NOMO-1 (cell line): Measurements from ENCODE around the gene FRMPD2.
"Not testable (repeated sequence)": the region's sequence is repeated elsewhere in the genome, so short reads cannot be mapped to it uniquely, and the experiment has no call there.

ENCODE experiments used
- DNase-seq, 2 experiments: peaks; one replicate each; lab custom pipeline; 2025; ENCODE audit not compliant: unreplicated experiment in 2 of 2; lab: John Stamatoyannopoulos, UW

Gene FRMPD2

GRCh38 chr10:48253970-48254657, 20.4 kb downstream of the FRMPD2 start:
- DNase-seq = no peak

DNA sequence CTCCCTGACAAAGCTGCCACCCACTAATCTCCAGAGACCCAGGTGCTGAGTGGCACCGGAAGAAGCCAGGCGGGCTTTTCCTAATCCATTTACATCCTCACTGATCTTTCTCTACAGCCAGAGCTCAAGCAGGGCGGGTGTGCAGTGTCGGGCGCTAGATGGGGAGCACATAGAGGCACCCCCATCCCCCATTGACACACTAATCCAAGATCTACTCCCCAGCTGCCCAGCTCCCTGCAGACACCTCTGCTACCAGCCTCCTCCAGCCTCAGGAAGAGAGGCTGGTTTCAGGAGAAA, 22.2 kb downstream of the FRMPD2 start:
- no peak for DNase-seq

DNA sequence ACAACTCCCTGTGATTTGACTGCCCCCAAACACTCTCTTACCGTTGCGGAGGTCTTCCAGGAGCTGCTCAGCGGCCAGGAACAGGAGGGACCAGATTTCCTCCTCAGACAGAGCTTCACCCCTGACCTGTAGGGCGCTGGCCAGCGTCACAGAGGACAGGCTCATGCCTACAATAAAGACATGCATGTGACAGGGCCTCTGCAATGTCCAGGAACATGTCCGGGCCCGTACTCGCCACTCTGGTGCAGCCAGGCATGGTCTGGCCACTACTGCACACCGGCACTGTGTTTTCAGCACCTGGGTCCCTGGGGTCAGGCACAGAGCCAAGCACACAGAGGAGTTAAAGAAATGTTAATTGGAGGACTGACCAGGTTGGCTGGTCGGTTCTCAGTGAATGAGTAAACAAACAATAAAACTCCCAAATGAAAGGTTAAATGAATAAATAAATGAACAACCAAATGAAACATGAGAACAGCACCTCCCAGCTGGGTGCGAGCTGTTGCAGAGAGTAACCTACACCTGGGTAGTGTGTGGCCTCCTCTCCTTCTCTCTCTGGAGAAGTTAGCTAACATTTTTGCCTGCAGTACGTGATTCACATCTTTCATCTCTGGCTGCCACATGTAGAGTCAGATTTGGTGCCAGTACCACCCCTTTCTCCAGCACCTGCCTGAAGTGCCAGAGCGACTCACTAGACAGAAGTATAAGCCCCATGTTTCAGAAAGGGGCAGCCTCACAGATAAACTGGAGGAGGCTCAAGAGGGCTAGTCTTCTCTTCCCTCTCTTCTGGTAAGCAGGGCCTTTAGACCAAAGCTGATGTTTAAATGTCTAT, 22.8 kb downstream of the FRMPD2 start:
- DNase-seq = no peak

- no peak for DNase-seq
Measured at GRCh38 chr10:48251152-48251524, 23.4 kb downstream of the FRMPD2 start.

DNA sequence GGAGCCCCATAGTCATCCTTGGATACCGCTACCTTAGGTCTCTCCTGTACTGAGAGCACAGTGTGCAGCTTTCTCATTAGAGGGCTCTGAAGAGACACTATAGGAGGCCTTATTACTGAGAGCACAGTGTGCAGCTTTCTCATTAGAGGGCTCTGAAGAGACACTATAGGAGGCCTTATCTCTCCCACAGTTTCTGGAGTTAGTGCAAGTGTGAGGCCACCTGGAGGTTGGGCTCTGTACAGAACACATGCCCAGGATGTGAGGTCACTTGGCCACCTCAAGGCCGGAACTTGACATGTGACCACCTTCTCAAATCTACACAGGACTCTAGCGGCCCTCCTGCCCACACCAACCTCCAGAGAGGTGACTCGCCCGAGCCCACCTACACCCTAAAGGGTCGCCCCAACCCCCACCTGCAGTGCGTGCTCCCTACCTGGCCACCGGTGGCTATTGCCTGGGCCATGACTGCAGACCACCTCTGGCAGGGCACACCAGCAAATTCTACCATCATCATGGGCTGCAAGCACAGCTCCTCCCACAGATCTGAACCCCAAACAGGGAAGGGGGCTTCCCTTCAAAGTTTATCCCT, 24.6 kb downstream of the FRMPD2 start:
- no peak for DNase-seq

DNA sequence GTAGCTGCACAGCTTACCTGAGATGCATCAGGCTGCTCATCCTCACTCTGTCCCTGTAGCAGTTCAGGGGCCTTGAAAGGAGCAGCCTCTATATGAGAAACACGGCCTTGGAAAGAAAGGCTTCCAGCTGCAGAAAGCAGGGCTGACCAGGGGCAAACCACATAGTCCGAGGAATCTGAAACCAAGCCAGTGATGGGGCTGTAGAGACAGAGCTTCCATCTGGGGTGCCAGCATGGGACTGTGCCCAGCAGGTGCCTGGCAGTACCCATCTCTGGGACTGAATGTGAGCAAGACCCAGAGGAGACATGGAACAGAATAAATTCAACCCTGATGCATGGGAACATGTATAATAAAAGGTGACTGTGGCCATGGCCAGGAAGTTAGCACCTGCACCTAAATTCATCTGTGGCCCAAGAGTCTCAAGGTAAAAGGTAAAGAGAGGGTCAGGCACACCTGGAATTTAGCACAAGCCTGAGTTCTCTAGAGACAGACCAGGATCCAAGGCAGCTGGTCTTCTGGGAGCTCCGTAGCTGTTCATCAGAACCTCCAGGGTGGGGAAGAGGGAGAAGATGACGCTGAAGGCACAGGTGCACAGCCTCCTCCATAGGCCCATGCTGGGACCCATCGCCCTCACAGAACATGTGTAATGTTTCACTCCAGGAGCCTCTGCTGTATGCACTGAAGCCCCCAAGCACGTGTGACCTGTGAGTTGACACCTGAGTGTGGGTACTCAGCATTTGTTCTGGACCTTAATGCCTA, 25.3 kb downstream of the FRMPD2 start:
- no peak for DNase-seq

DNA sequence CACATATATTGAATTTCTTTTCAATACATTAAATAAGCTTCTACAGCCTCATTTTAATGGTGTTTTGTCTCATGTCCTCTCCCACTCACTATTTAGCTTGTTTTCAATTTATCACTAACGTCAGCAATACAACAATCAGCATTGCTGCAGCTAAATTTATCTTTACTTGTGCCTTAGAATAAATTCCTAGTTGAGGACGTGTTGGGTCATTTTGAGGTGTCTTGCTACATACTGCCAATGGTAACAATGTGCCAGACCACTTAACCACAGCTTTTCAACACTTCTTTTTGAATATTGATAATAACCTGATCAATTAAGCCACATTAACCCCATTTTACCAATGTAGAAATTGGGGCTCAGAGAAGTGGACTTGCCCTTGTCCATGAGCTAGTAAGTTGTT, 26.0 kb downstream of the FRMPD2 start:
- DNase-seq = no peak

GRCh38 chr10:48247680-48248079, 26.8 kb downstream of the FRMPD2 start:
- no peak for DNase-seq

- no peak for DNase-seq
Measured at GRCh38 chr10:48246501-48246900, 28.0 kb downstream of the FRMPD2 start.

DNA sequence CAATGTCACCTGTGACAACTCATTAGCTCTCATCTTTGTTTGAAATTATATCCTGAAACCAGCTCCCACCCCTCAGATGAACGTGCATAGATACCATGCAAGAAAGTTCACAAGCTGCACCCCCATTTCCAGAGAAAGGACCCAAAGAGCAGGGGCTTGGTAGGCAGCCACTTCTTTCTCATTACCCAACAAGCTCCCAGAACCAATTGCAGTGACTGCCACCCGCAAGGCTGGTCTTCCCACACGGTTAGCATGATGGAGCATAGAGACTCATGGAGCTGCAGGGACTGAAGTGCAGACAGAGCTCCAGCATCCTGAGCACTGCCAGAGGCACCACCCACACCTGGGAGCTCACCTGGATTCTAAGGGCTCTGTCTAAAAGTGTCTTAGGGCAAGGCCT, 28.5 kb downstream of the FRMPD2 start:
- no peak for DNase-seq

DNA sequence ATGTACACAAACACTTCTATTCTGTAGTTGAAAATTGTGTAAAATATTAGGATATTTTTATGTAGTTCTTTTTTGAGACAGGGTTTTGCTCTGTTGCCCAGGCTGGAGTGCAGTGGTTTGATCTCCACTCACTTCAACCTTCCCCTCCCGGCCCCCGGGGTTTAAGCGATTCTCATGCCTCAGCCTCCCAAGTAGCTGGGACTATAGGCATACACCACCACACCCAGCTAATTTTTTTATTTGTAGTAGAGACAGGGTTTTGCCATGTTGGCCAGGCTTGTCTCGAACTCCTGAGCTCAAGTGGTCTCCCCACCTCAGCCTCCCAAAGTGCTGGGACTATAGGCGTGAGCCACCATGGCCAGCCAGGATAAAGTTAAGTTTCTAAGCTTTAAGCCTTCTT, 30.6 kb downstream of the FRMPD2 start:
- not testable (repeated sequence) for DNase-seq

- DNase-seq = no peak
Measured at GRCh38 chr10:48243487-48243886, 31.0 kb downstream of the FRMPD2 start.

- DNase-seq = no peak
Measured at GRCh38 chr10:48242171-48242904, 32.2 kb downstream of the FRMPD2 start.

- no peak for DNase-seq
Measured at GRCh38 chr10:48241332-48241731, 33.2 kb downstream of the FRMPD2 start.

GRCh38 chr10:48240196-48240595, 34.3 kb downstream of the FRMPD2 start:
- DNase-seq = no peak

GRCh38 chr10:48239618-48240017, 34.9 kb downstream of the FRMPD2 start:
- no peak for DNase-seq

DNA sequence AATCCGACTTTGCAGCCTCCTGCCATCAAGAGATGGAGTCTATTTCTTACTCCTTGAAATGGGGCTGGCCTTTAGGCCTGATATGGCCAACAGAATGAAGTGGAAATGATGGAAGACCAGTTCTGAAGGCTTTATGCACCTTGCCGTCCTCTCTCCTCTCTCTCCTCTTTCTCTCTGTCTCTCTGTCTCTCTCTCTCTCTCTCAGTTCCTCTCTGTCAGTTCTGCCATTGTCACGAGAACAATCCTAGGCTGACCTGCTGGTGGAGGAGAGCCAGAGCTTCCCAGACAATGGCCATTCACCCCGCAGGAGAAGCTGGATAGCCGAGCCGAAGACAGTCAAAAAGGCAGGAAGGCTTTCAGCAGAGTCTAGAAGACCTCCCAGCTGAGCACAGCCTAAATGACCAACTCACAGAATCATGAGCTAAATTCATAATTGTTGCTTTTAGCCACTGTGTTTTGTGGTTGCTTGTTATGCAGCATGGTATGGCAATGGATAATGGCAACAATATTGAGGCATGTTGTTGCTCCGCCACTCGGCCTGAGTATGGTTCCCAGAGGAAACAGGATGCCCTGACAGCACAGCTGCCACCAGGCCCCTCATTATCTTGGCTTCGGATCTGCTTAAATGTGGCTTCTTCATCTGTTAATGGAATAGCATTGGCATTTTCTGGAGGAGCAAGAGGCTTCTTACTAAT, 35.5 kb downstream of the FRMPD2 start:
- DNase-seq = no peak

DNA sequence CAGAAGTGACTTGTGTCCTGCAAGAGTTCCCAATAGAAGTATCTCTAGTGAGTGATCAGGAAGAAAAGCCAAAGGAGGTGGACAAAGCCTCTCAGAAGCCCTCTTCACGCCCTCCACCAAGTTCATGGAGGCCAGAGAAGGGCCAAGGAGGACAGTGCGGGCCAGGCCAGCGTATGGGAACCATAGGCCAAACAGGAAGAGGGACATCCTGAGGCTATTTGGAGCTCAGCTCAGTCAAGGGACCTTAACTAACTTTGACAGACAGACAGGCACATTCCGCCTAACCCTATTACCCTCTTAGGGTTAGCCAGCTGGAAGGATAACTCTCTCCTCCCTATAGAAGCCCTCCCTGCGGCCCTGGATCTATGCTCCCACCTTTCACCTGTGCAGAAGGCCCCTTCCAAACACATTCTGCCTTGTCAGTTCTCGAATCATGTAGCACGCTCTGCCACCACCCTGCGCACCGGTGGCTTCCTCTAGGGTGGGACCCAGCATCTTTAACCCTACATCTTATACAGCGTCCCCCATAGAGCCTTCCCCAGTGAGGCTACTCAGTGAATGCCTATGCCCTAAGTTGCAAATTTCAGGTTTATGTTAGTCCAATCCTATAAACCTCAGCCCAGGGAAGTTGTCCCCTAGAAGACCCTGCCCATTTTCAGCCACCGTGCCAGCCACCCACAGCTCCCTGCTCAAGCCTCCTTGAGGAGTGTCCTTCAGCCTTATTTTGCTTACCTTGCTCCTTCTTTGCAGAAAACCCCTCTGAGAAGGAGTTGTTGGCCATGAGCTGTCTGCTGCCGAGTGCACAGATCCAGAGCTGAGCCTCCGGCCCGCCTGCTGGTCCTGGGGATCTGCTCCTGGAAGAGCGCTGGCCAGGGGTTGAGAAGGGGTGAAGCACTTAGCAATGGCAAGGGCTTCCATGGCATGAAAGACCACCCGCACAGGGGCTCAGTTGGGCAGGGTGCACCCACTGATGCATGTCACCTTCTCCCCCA, 36.9 kb downstream of the FRMPD2 start:
- DNase-seq = no peak

GRCh38 chr10:48236199-48236621, 38.3 kb downstream of the FRMPD2 start:
- no peak for DNase-seq
